ENCODE data around the gene HOXD10.

Gene HOXD10

DNA sequence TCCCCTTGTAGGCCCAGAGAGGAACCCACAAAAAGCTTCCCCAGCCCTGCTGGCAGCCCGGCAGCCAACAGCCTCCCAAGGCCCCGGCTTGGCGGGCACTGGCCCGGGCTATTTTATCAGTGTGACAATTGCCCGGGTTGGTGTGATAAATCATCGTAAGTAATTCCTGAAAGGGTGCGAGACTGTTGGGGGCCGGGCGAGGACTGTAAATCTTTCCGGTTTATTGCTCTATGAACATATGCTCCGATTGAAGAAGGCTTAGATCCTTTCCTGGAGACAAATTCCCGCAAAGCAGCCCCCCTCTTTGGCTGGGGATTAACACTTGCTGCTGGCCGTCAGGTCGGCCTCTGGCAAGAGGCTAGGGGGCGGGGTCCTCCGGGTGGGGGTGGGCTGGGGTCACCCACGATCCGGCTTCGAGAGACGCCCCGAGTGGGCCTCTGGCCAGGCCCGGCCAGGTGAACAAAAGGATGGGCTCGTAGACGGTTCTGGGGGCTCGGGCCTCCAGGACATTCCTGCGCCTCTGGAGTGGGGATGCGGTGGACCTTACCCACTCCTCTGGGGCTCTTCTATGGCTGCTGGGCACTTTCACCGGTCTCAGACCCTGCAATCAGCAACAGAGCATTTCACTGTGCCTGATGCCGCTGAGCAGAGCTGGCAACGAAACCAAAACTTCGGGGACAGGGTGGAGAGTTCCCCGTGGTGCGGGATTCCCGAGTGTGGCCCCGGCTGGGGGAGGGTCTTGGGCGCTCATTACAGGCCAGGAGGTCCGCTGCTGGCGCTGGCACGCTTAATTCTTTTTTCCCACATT is 42.5 kb downstream of the HOXD10 start:
- Histone ChIP-seq H3K4ac (ENCODE audit: low read depth in 1 of 2, low read length in 2 of 2) (no peak overlapping the region), H3K9me3 (ENCODE audit: control insufficient read depth, low read length) (no peaks in the 10 kb centered on the region), H3K27me3 (ENCODE audit: control insufficient read depth in 1 of 2, insufficient read depth in 1 of 2, low read length in 2 of 2) (peaks cover 0 to 89% of the 10 kb centered on the region in 2 experiments), H4K8ac (ENCODE audit: low read length) (no peak overlapping the region), H3K18ac (ENCODE audit: low read depth in 1 of 2, low read length in 2 of 2) (no peak overlapping the region), H3K4me2 (ENCODE audit: low read length, poor library complexity, severe bottlenecking) (peak overlapping the region; percentile 18), H3K79me1 (replicated peaks; ENCODE audit: low read length, poor library complexity, severe bottlenecking) (peaks cover 3% of the 10 kb centered on the region), H2BK15ac (ENCODE audit: low read depth, poor library complexity, severe bottlenecking) (no peak overlapping the region), H4K91ac (ENCODE audit: low read length) (no peak overlapping the region), H3K14ac (ENCODE audit: low read length in 2 of 2) (no peak overlapping the region), H2BK5ac (ENCODE audit: low read depth, low read length, poor library complexity, severe bottlenecking) (no peak overlapping the region), H3K36me3 (ENCODE audit: control insufficient read depth in 1 of 2, insufficient read depth in 2 of 2, low read depth in 1 of 2, low read length in 2 of 2) (peaks cover 0 to 7% of the 10 kb centered on the region in 2 experiments), H3K4me1 (ENCODE audit: control insufficient read depth, insufficient read depth, low read depth, low read length) (peaks cover 26% of the 10 kb centered on the region), H2AK5ac (ENCODE audit: low read length, severe bottlenecking) (no peak overlapping the region), H2AFZ (ENCODE audit: low read depth, low read length) (no peak overlapping the region), H3K4me3 (ENCODE audit: insufficient read depth in 1 of 2, low read depth in 1 of 2, low read length in 2 of 2) (no peak overlapping the region), H3K27ac (ENCODE audit: low read length, poor library complexity, severe bottlenecking) (no peak overlapping the region), H2BK120ac (ENCODE audit: low read depth, low read length) (no peak overlapping the region), H2BK12ac (ENCODE audit: low read length in 2 of 2) (no peak overlapping the region), H3K9ac (ENCODE audit: low read length) (no peak overlapping the region), H3K23ac (ENCODE audit: low read length in 2 of 2) (no peak overlapping the region)
- WGBS, result 7% methylated on average over 33 of the region's 39 CpGs
- no peak for DNase-seq

DNA sequence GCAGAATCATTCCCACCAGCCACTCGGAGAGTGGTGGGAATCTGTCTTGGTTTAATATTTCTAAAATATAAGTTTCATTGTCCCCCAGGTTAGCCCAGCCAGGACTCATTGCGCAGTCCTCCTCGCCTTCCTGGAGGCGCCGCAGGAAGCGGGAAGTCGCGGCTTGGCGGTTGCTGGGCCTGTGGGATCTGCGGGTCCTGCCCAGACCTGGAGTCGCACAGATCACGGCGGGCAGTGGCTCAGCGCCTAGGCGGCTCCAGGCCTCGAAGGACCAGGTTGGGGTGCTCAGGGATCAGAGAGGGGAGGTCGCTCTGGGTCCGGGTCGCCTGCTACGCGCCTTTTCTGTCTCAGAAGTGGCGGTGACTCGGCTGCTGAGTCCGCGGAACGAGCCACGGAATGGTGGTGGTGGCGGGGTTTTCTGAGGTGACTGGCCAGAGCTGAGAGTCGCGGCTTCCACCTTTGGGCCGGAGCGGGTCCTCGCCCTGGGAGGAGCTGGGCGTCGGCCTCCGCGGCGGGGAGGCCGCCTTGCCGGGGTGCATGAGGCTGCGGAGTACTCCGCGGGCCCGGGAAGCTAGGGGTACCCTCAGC is 43.2 kb downstream of the HOXD10 start:
- 3% methylated on average over 43 of the region's 44 CpGs for WGBS
- DNase-seq, result no peak
- Histone ChIP-seq H2BK5ac (ENCODE audit: low read depth, low read length, poor library complexity, severe bottlenecking) (no peak overlapping the region), H3K18ac (ENCODE audit: low read depth in 1 of 2, low read length in 2 of 2) (no peak overlapping the region), H3K23ac (ENCODE audit: low read length in 2 of 2) (no peak overlapping the region), H3K27ac (ENCODE audit: low read length, poor library complexity, severe bottlenecking) (no peak overlapping the region), H3K79me1 (replicated peaks; ENCODE audit: low read length, poor library complexity, severe bottlenecking) (peaks cover 3% of the 10 kb centered on the region), H2BK12ac (ENCODE audit: low read length in 2 of 2) (no peak overlapping the region), H3K9me3 (ENCODE audit: control insufficient read depth, low read length) (no peaks in the 10 kb centered on the region), H3K4ac (ENCODE audit: low read depth in 1 of 2, low read length in 2 of 2) (no peak overlapping the region), H3K36me3 (ENCODE audit: control insufficient read depth in 1 of 2, insufficient read depth in 2 of 2, low read depth in 1 of 2, low read length in 2 of 2) (peaks cover 0 to 4% of the 10 kb centered on the region in 2 experiments), H3K4me1 (ENCODE audit: control insufficient read depth, insufficient read depth, low read depth, low read length) (peaks cover 28% of the 10 kb centered on the region), H2AK5ac (ENCODE audit: low read length, severe bottlenecking) (no peak overlapping the region), H3K14ac (ENCODE audit: low read length in 2 of 2) (no peak overlapping the region), H4K8ac (ENCODE audit: low read length) (no peak overlapping the region), H3K4me2 (ENCODE audit: low read length, poor library complexity, severe bottlenecking) (peak overlapping the region; percentile 42), H2BK120ac (ENCODE audit: low read depth, low read length) (no peak overlapping the region), H2AFZ (ENCODE audit: low read depth, low read length) (no peak overlapping the region), H2BK15ac (ENCODE audit: low read depth, poor library complexity, severe bottlenecking) (no peak overlapping the region), H3K4me3 (ENCODE audit: insufficient read depth in 1 of 2, low read depth in 1 of 2, low read length in 2 of 2) (peak overlapping the region in 1 of 2 experiments; percentile 51), H4K91ac (ENCODE audit: low read length) (peak overlapping the region; percentile 29), H3K9ac (ENCODE audit: low read length) (peak overlapping the region; percentile 38), H3K27me3 (ENCODE audit: control insufficient read depth in 1 of 2, insufficient read depth in 1 of 2, low read length in 2 of 2) (peaks cover 0 to 96% of the 10 kb centered on the region in 2 experiments)

DNA sequence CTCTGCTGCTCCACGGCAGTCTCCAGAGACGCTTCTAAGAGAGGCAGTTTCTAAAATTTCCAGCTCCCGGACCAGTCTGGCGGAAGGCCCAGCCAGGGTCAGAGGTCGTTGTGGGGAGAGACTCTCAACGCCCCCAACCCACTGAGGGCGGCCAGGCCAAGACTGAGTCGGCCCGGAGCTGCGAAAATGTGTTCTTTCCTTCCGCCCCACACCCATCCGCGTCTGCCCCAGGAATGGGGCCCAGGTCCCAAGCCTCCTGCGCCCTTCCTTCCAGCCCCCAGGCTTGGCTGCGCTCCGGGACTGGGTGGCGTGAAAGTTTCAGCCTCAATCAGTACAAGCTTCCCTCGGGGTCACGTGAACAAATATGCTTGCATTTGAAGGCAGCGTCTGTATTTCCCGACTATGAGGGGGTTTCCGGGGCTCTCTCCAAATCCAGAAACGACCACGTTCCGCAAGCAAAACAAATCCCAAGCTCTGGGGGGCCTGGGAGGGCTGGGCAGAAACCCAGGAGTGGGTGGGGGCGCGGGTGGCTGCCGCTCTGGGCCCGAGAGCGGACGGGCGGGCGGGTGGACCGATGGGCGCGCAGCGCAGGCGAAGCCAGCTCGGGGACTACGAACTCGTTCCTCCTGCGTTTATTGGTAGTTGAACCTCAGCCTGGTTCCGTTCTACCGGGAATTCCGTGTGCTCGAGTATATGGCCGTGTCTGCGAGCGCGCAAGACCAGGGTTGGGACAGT is 43.8 kb downstream of the HOXD10 start:
- Histone ChIP-seq H3K14ac (ENCODE audit: low read length in 2 of 2) (no peak overlapping the region), H2BK15ac (ENCODE audit: low read depth, poor library complexity, severe bottlenecking) (no peak overlapping the region), H3K9ac (ENCODE audit: low read length) (peak overlapping the region; percentile 38), H3K4me2 (ENCODE audit: low read length, poor library complexity, severe bottlenecking) (no peak overlapping the region), H2BK5ac (ENCODE audit: low read depth, low read length, poor library complexity, severe bottlenecking) (no peak overlapping the region), H4K8ac (ENCODE audit: low read length) (no peak overlapping the region), H2BK12ac (ENCODE audit: low read length in 2 of 2) (no peak overlapping the region), H3K18ac (ENCODE audit: low read depth in 1 of 2, low read length in 2 of 2) (no peak overlapping the region), H3K4ac (ENCODE audit: low read depth in 1 of 2, low read length in 2 of 2) (no peak overlapping the region), H2BK120ac (ENCODE audit: low read depth, low read length) (no peak overlapping the region), H3K4me1 (ENCODE audit: control insufficient read depth, insufficient read depth, low read depth, low read length) (peaks cover 34% of the 10 kb centered on the region), H3K27me3 (ENCODE audit: control insufficient read depth in 1 of 2, insufficient read depth in 1 of 2, low read length in 2 of 2) (peaks cover 0 to 97% of the 10 kb centered on the region in 2 experiments), H2AFZ (ENCODE audit: low read depth, low read length) (no peak overlapping the region), H3K9me3 (ENCODE audit: control insufficient read depth, low read length) (no peaks in the 10 kb centered on the region), H3K27ac (ENCODE audit: low read length, poor library complexity, severe bottlenecking) (no peak overlapping the region), H3K79me1 (replicated peaks; ENCODE audit: low read length, poor library complexity, severe bottlenecking) (peaks cover 3% of the 10 kb centered on the region), H3K36me3 (ENCODE audit: control insufficient read depth in 1 of 2, insufficient read depth in 2 of 2, low read depth in 1 of 2, low read length in 2 of 2) (no peaks in the 10 kb centered on the region), H3K4me3 (ENCODE audit: insufficient read depth in 1 of 2, low read depth in 1 of 2, low read length in 2 of 2) (peak overlapping the region in 1 of 2 experiments; percentile 51), H3K23ac (ENCODE audit: low read length in 2 of 2) (no peak overlapping the region), H4K91ac (ENCODE audit: low read length) (no peak overlapping the region), H2AK5ac (ENCODE audit: low read length, severe bottlenecking) (no peak overlapping the region)
- no peak for DNase-seq
- WGBS, result 4% methylated on average over 47 of the region's 50 CpGs

Data from mesenchymal stem cell (in vitro differentiated cells and primary cell).